Left cardiac atrium (tissue), 4 donors: ENCODE measurements around the gene BOD1L1. TPM values are rescaled to one million over a fixed set of nuclear protein-coding genes. Genes with fewer than 3 reads are reported as not detected.

Experiments used
- ATAC-seq, 2 donors: fragments of 200-7000 bp; cut with Tn5 transposase; one replicate each; pipeline ENCODE4 v1.9.1; 2020; ENCODE audit warnings: mild to moderate bottlenecking in 2 of 2, moderate library complexity in 2 of 2
- DNase-seq: peaks from one replicate; pipeline ENCODE4 v3.0.0-alpha.2; 2020
- intact Hi-C, 2 donors: fragments of 100-400 bp; cut with DNase I; formaldehyde crosslinking; loops; one replicate each; pipeline versions ENCODE4 v1.14.1 to v1.15.1; 2022 to 2023
- total RNA-seq, 2 donors: library from RNA; stranded (reverse); fragmentation: NEBNext Ultra II Directional; extraction: Animal tissue kit (Norgen Biotek cat#: 25700); gene quantifications; one replicate each; pipeline ENCODE4 v1.2.1, GENCODE V29; 2021
- donor health status: DM: no; HTN: yes; CAD: no.
- donor health status: DM: no; HTN: yes; CAD: no; lungs with severe emphysema.
- donor health status: DM: yes; HTN: yes; CAD: no.
- donor health status: Dilated cardiomyopathy.

Gene BOD1L1
- total RNA-seq, 2 donors from 2014 or later: 19.4 to 20.2 TPM

DNA sequence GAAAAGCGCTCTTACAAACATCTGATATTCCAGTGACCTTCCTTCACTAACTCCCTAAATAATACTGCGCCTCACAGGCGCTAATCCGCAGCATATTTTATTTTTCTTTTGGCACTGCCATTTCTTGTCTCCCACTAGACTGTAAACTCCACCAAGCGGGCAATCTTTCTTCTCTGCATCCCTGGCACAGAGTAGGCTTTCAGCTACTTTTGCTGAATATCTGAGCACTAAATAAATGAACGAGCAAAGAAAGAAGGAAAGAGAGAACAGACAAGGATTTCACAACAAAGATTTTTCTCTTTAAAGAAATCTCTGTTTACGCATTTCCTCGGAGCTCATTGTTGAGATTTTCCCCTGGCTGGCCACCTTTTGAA lies 95.9 kb downstream of the BOD1L1 start:
- ATAC-seq (no peak), DNase-seq (no peak)
- intact Hi-C loops: no loop called here

GRCh38 chr4:13530823-13531624 lies 96.5 kb downstream of the BOD1L1 start:
- DNase-seq (no peak), ATAC-seq (no peak)
- intact Hi-C loops: no loop called here

DNA sequence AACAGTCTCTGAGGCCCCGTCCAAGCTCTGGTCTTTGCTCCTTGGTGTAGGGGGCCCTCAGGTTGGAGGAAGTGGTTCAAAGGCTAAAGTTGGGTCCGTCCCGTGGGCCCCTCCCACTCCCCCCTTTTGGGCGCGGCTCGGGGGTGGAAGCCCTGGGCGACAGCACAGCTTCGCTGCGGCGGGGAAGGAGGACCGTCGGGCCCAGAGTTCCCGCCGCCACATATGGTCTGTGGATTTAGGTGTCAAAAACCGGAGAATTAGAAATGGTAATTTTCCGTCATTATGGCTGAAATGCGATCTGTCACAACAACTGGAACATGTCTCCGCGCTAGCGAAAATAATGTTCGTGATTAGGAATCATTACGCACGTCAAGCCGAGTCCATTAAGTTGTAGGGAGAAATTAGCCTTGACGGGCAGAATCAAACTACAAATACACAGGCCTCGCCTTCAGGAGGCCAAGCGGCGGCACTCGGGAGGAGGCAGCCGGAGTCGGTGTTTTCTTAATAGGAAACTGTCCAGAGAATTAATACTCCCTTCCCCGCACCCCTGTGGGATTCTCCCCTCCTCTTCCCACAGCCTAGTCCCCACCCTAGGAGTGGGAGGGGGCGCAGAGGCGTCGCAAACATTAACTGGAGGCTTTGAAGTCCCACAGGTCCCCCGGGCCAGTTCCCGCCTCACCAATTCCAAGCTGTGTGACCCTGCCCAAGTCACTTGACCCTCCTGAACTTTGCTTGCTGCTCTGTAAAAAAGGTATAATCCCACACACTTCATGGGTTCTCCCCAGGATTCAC lies 98.2 kb downstream of the BOD1L1 start:
- DNase-seq (no peak), ATAC-seq (no peak)
- intact Hi-C loops: no loop called here

DNA sequence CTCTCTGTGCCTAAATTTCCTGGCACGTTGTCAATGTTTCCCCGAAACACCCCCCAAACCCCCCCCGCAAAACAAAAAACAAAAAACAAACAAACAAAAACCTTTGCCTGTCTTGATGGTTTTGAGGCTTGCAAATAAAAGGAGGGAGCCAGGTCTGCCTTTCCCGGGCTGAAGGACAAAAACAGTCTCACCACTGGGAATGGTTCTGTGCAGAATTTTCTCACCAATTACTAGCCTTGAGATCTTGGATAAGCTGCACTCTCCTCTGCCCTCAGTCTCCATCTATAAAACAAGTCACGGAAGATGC lies 98.8 kb downstream of the BOD1L1 start:
- intact Hi-C loops: no loop called here
- ATAC-seq (no peak), DNase-seq (no peak)

- DNase-seq (peak; percentile 20), ATAC-seq (peak in 1 of 2 donors; percentile 34)
- intact Hi-C loops: no loop called here
Observed at GRCh38 chr4:13527981-13528820, 99.3 kb downstream of the BOD1L1 start.

- intact Hi-C loops: no loop called here
- ATAC-seq (no peak), DNase-seq (no peak)
Observed at GRCh38 chr4:13527192-13527980, 100.1 kb downstream of the BOD1L1 start.

GRCh38 chr4:13526658-13527057 lies 100.9 kb downstream of the BOD1L1 start:
- DNase-seq (no peak), ATAC-seq (no peak)
- intact Hi-C loops: no loop called here

- no peak for ATAC-seq
- DNase-seq: no peak
- intact Hi-C loops: no loop called here
Observed at GRCh38 chr4:13525606-13526281, 101.8 kb downstream of the BOD1L1 start.

DNA sequence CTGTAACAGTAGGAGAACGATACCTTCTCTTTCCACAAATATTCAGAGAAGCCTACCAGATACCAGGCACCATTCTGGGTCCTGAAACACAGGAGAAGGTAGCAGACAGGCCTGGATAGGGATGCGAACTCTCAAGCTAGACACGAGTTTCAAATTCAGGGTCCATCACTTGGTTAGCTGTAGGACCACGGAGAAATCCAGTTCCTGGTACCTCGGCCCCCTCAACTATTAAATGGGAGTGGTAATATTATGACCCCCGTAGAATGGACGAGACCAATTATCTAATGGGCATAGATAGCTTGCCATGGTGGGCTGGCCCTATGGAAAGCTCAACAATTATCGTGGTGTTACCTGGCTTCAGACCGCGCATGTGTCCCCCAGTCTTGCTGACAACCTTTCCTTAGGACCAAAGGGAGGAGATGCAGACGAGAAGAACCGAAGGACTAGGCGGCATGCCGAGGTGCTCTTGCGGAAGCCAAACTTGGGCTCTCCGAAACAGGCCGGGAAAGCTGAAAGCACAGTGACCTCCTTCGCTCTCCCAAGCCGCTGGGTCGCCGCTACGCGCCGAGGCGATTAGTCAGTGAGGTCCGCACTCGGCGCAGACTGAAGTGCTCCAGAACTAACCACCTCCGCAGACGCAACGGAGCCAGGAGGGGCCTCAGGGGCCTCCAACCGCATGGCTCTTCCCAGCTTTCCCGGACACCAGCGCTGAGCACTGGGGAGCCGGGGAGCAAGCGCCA lies 102.9 kb downstream of the BOD1L1 start:
- intact Hi-C loops: no loop called here
- DNase-seq: no peak
- peak in 1 of 2 donors; percentile 63 for ATAC-seq

GRCh38 chr4:13523591-13524503 lies 103.7 kb downstream of the BOD1L1 start:
- intact Hi-C loops: no loop called here
- ATAC-seq (no peak), DNase-seq (no peak)

GRCh38 chr4:13523105-13523477 lies 104.4 kb downstream of the BOD1L1 start:
- no peak for ATAC-seq
- no peak for DNase-seq
- intact Hi-C loops: no loop called here

DNA sequence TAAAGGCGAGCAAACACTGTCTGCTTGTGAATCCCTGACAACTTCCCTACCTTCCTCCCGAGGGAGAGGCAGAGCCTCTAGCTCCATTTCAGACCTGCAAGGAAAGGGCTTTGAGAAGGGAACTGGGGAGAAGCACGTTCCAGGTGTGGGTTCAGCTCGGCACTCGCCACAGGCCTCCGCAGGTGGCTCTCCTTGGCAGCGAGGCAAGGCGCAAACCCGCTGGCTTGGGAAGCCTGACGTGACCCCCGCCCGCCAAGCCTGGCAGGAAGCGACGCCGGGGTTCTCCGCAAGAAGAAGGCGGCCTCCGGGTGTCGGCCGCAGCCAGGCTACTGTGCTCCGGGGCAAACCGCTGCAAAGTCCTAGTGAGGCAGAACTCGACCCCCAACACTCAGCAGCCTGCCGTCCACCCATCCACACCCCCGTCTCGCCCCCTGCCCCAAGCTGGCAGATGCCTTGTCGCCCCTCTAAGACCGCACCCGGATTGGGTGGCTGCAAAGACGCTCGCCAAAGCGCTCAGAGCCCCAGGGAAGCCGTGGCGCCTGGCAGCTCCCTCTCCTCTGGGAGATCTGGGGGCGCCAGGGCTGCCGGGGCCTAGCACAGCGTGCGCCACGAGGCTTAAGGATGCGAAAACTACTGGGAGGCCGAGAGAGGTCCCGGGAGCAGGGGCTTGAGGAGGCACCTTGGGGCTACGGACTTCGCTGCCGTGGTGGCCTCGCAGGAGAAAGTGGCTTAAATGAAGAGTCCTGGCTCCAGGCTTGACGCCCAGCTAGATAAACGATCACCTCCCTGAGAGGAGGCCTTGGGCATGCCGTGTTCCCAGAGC lies 105.0 kb downstream of the BOD1L1 start:
- intact Hi-C loops: no loop called here
- ATAC-seq (no peak), DNase-seq (no peak)

GRCh38 chr4:13521047-13521446 lies 106.5 kb downstream of the BOD1L1 start:
- no peak for ATAC-seq

More at GRCh38 chr4:13521047-13521446, 106.5 kb downstream of the BOD1L1 start:
- DNase-seq: no peak
- intact Hi-C loops: no loop called here
